GM23338 (cell line): ENCODE data around the gene SASH1. TPM values are rescaled to one million over a fixed set of nuclear protein-coding genes. Genes with fewer than 3 reads are reported as not detected.
A peak's percentile ranks its signal among the peaks of the same experiment; 100 is the strongest.

Source experiments
- ATAC-seq: fragments of 200-7000 bp; cut with Tn5 transposase; 3 replicates; pipeline ENCODE4 v1.9.1; 2020
- DNase-seq: peaks from one replicate; pipeline ENCODE4 v3.0.0-alpha.2; 2015; ENCODE audit warnings: low spot score
- H2AFZ ChIP-seq: fragments of 200-600 bp; sonication (generic); 2 replicates; pipeline ENCODE4 v1.8.0; 2016; ENCODE audit warnings: antibody characterized with exemption, mild to moderate bottlenecking, moderate library complexity
- H3F3A ChIP-seq: fragments of 200-600 bp; sonication (generic); replicated peaks from 2 replicates; pipeline ENCODE4 v1.8.0; 2017; ENCODE audit warnings: antibody characterized with exemption, mixed run types, low read depth
- H3K27ac ChIP-seq: fragments of 200-600 bp; sonication (generic); 2 replicates; pipeline ENCODE4 v1.6.1; 2016; ENCODE audit warnings: low read depth
- H3K27me3 ChIP-seq: fragments of 200-600 bp; sonication (generic); 2 replicates; pipeline ENCODE4 v1.8.0; 2016; ENCODE audit warnings: mild to moderate bottlenecking, mixed run types, moderate library complexity; ENCODE audit not compliant: insufficient read depth
- H3K36me3 ChIP-seq: fragments of 200-600 bp; sonication (generic); 2 replicates; pipeline ENCODE4 v1.8.0; 2016; ENCODE audit warnings: mild to moderate bottlenecking; ENCODE audit not compliant: insufficient read depth
- H3K4me1 ChIP-seq: fragments of 200-600 bp; sonication (generic); 2 replicates; pipeline ENCODE4 v1.8.0; 2016; ENCODE audit warnings: mild to moderate bottlenecking, moderate library complexity; ENCODE audit not compliant: insufficient read depth
- H3K4me2 ChIP-seq: fragments of 200-600 bp; sonication (generic); 2 replicates; pipeline ENCODE4 v1.7.1; 2017; ENCODE audit warnings: mixed run types
- H3K4me3 ChIP-seq: fragments of 200-600 bp; sonication (generic); 2 replicates; pipeline ENCODE4 v1.6.1; 2016; ENCODE audit warnings: mixed run types
- H3K79me2 ChIP-seq: fragments of 200-600 bp; sonication (generic); replicated peaks from 2 replicates; pipeline ENCODE4 v1.8.0; 2017; ENCODE audit warnings: mild to moderate bottlenecking; ENCODE audit not compliant: insufficient read depth
- H3K9me2 ChIP-seq: fragments of 200-600 bp; sonication (generic); 2 replicates; pipeline ENCODE4 v1.8.0; 2017; ENCODE audit not compliant: insufficient read depth
- H4K20me1 ChIP-seq: fragments of 200-600 bp; sonication (generic); replicated peaks from 2 replicates; pipeline ENCODE4 v1.8.0; 2017; ENCODE audit warnings: mild to moderate bottlenecking; ENCODE audit not compliant: insufficient read depth
- H3K27ac Mint-ChIP-seq: 2 replicates; pipeline ENCODE4 v1.8.0; 2020; ENCODE audit warnings: inconsistent platforms, mild to moderate bottlenecking, moderate library complexity, mixed read lengths
- H3K27me3 Mint-ChIP-seq: 3 replicates; pipeline ENCODE4 v1.8.0; 2022; ENCODE audit warnings: low read depth, mild to moderate bottlenecking, moderate library complexity, mixed read lengths, inconsistent platforms; ENCODE audit not compliant: insufficient read depth, poor library complexity
- H3K36me3 Mint-ChIP-seq: 3 replicates; pipeline ENCODE4 v1.8.0; 2021; ENCODE audit warnings: low read depth, mild to moderate bottlenecking, inconsistent platforms, moderate library complexity, mixed read lengths
- H3K4me1 Mint-ChIP-seq: 3 replicates; pipeline ENCODE4 v1.8.0; 2020; ENCODE audit warnings: mild to moderate bottlenecking, inconsistent platforms, mixed read lengths
- H3K4me3 Mint-ChIP-seq: 3 replicates; pipeline ENCODE4 v1.8.0; 2021; ENCODE audit warnings: moderate library complexity, mild to moderate bottlenecking, inconsistent platforms, mixed read lengths
- H3K9me3 Mint-ChIP-seq: 3 replicates; pipeline ENCODE4 v1.8.0; 2020; ENCODE audit warnings: moderate library complexity, mild to moderate bottlenecking, inconsistent platforms, mixed read lengths
- CREB1 ChIP-seq: fragments of 250-450 bp; sonication (Bioruptor Pico); IDR thresholded peaks from 2 replicates; pipeline ENCODE4 v1.5.0; 2020; ENCODE audit warnings: low read depth, mild to moderate bottlenecking, moderate library complexity
- EZH2 ChIP-seq: fragments of 200-600 bp; sonication (generic); IDR thresholded peaks from one replicate; pipeline ENCODE4 v1.8.0; 2017; ENCODE audit warnings: antibody characterized with exemption, mild to moderate bottlenecking, low read depth; ENCODE audit not compliant: unreplicated experiment
- EZH2phosphoT487 ChIP-seq: fragments of 200-600 bp; sonication (generic); IDR thresholded peaks from one replicate; pipeline ENCODE4 v1.8.1; 2018; ENCODE audit warnings: antibody characterized with exemption; ENCODE audit not compliant: unreplicated experiment
- JUNB ChIP-seq: IDR thresholded peaks from one replicate; pipeline ENCODE4 v1.6.1; 2016; ENCODE audit warnings: antibody characterized with exemption; ENCODE audit not compliant: unreplicated experiment
- NANOG ChIP-seq: IDR thresholded peaks from 2 replicates; pipeline ENCODE4 v1.6.1; 2016; ENCODE audit warnings: antibody characterized with exemption, borderline replicate concordance
- POLR2AphosphoS5 ChIP-seq: IDR thresholded peaks from 2 replicates; pipeline ENCODE4 v1.6.1; 2016; ENCODE audit warnings: antibody characterized with exemption, low read depth
- REST ChIP-seq: IDR thresholded peaks from one replicate; pipeline ENCODE4 v1.6.1; 2018; ENCODE audit warnings: antibody characterized with exemption; ENCODE audit not compliant: unreplicated experiment
- STAT1 ChIP-seq: IDR thresholded peaks from one replicate; pipeline ENCODE4 v1.6.1; 2016; ENCODE audit warnings: antibody characterized with exemption; ENCODE audit not compliant: unreplicated experiment
- ZNF114 ChIP-seq: fragments of 250-450 bp; sonication (Bioruptor Pico); IDR thresholded peaks from 2 replicates; pipeline ENCODE4 v1.5.0; 2020; ENCODE audit warnings: mild to moderate bottlenecking, moderate library complexity
- ZNF462 ChIP-seq: fragments of 250-450 bp; sonication (Bioruptor Pico); IDR thresholded peaks from 2 replicates; pipeline ENCODE4 v1.5.0; 2020; ENCODE audit warnings: mild to moderate bottlenecking, moderate library complexity
- polyA plus RNA-seq: library from polyadenylated mRNA; unstranded; fragments of >200 nt; fragmentation: Nextera tagmentation; extraction: Ambion mirVana; gene quantifications from 2 replicates; pipeline ENCODE4 v1.2.1, GENCODE V29; 2016
- total RNA-seq: library from RNA; depleted of rRNA; stranded (reverse); fragments of >200 nt; shearing (Covaris generic); gene quantifications from 2 replicates; pipeline ENCODE4 v1.2.3, GENCODE V29; 2014
- TF ChIP-seq, protein P1 (sequence below): IDR thresholded peaks from 2 replicates; pipeline ENCODE4 v1.6.1; 2016; ENCODE audit warnings: antibody characterized with exemption
- TF ChIP-seq, protein P2 (sequence below), 2 experiments: fragments of 200-600 bp in 1 of 2; sonication (generic) in 1 of 2; conservative IDR thresholded peaks; 2 replicates each; pipeline versions ENCODE4 v1.5.1 to v1.6.1; 2016 to 2017; ENCODE audit warnings: antibody characterized with exemption in 2 of 2, low read depth in 2 of 2, mild to moderate bottlenecking in 2 of 2, moderate library complexity in 1 of 2

SASH1 gene
- total and polyA plus RNA-seq, 2 experiments from 2014 or later, result 8.2 to 30.2 TPM

GRCh38 chr6:148566664-148567350 is 224.2 kb downstream of the SASH1 start (continued):
- TF ChIP-seq REST, result no peak
- TF ChIP-seq EZH2phosphoT487, result no peak
- TF ChIP-seq JUNB, result no peak
- TF ChIP-seq, protein P1, sequence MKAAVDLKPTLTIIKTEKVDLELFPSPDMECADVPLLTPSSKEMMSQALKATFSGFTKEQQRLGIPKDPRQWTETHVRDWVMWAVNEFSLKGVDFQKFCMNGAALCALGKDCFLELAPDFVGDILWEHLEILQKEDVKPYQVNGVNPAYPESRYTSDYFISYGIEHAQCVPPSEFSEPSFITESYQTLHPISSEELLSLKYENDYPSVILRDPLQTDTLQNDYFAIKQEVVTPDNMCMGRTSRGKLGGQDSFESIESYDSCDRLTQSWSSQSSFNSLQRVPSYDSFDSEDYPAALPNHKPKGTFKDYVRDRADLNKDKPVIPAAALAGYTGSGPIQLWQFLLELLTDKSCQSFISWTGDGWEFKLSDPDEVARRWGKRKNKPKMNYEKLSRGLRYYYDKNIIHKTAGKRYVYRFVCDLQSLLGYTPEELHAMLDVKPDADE, result no peak
- TF ChIP-seq, protein P2, sequence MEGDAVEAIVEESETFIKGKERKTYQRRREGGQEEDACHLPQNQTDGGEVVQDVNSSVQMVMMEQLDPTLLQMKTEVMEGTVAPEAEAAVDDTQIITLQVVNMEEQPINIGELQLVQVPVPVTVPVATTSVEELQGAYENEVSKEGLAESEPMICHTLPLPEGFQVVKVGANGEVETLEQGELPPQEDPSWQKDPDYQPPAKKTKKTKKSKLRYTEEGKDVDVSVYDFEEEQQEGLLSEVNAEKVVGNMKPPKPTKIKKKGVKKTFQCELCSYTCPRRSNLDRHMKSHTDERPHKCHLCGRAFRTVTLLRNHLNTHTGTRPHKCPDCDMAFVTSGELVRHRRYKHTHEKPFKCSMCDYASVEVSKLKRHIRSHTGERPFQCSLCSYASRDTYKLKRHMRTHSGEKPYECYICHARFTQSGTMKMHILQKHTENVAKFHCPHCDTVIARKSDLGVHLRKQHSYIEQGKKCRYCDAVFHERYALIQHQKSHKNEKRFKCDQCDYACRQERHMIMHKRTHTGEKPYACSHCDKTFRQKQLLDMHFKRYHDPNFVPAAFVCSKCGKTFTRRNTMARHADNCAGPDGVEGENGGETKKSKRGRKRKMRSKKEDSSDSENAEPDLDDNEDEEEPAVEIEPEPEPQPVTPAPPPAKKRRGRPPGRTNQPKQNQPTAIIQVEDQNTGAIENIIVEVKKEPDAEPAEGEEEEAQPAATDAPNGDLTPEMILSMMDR (conservative IDR thresholded peaks at IDR 0.05; ENCODE audit: low read depth in 2 of 2), result no peak
- TF ChIP-seq CREB1 (CRISPR knock-in tag), result no peak
- TF ChIP-seq ZNF114 (CRISPR knock-in tag), result no peak
- TF ChIP-seq STAT1, result no peak

DNA sequence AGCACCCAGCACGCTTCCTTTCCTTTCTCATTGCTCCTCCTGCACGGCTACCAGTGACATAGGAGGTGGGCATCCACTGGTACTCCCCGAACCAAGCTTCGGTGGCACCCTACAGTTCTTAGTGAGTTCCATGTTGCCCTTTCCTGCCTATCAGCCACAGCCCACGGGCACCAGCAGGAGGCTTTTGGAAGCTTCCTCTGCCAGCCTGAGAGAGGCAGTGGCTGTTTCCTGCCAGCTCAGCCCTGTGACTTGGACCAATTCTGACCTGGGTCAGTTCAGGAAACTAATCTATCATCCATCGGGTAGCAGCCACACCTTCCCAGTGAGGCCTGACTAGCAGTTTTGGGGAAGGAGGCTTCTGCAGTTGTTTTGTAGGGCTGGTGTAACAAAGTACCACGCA is 227.8 kb downstream of the SASH1 start:
- H3K9me2 ChIP-seq, result 0 out of 2 replicates have a peak, but pooled peaks cover 2% of the 10 kb centered on the region
- H3K79me2 ChIP-seq, result no peaks in the 10 kb centered on the region
- peaks cover 9% of the 10 kb centered on the region for H3K27me3 Mint-ChIP-seq
- peaks cover 7% of the 10 kb centered on the region; the same call in 1 of the 2 replicates for H3K4me1 ChIP-seq
- H3K4me2 ChIP-seq, result no peak overlapping the region
- ATAC-seq (no peak), DNase-seq (no peak)
- no peak overlapping the region for H3K27ac ChIP-seq
- no peaks in the 10 kb centered on the region for H3K36me3 Mint-ChIP-seq
- H3K4me3 ChIP-seq, result no peak overlapping the region
- H3K27me3 ChIP-seq, result no peaks in the 10 kb centered on the region
- no peaks in the 10 kb centered on the region for H4K20me1 ChIP-seq
- no peaks in the 10 kb centered on the region for H3F3A ChIP-seq
- no peak overlapping the region for H3K27ac Mint-ChIP-seq
- no peaks in the 10 kb centered on the region for H3K36me3 ChIP-seq
- peaks cover 9% of the 10 kb centered on the region for H3K4me1 Mint-ChIP-seq
- H3K9me3 Mint-ChIP-seq, result no peaks in the 10 kb centered on the region
- peak overlapping the region; percentile 72; the same call in 1 of the 2 replicates for H2AFZ ChIP-seq
- H3K4me3 Mint-ChIP-seq, result no peak overlapping the region
- no peak for TF ChIP-seq EZH2phosphoT487
- no peak for TF ChIP-seq POLR2AphosphoS5
- TF ChIP-seq ZNF462 (CRISPR knock-in tag), result no peak
- TF ChIP-seq EZH2, result no peak
- no peak for TF ChIP-seq STAT1
- TF ChIP-seq JUNB, result no peak
- TF ChIP-seq NANOG, result no peak
